ENCODE results near the gene RPL12.
A peak's percentile ranks its signal among the peaks of the same experiment; 100 is the strongest.

The RPL12 gene

DNA sequence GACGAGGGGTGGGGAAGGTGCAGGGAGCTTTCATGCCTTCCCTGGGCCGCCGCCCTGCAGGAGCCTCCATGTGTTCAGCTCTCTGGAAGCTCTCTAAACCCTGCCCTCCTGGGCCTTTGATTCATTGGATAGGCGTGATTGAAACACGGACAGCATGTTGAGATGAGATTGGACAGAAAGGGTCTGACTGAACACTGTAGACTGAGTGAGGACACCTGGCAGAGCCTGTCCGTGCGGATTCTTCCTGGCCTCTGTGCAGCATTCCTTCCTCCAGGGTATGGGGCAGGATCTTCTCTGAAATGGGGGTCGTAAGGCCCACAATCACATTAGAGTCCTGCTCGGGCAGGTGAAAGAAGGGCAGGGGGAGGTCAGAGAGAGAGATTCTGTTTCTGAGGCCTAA lies 12.8 kb downstream of the RPL12 start:
- DNase-seq (ENCODE audit: low read depth in 2 of 2) = no peak

- DNase-seq (ENCODE audit: low read depth in 2 of 2) = no peak
These were observed 13.5 kb downstream of the RPL12 start for GRCh38 chr9:127437497-127438264.

GRCh38 chr9:127430415-127430814 lies 20.8 kb downstream of the RPL12 start:
- no peak for DNase-seq (ENCODE audit: low read depth in 2 of 2)

DNA sequence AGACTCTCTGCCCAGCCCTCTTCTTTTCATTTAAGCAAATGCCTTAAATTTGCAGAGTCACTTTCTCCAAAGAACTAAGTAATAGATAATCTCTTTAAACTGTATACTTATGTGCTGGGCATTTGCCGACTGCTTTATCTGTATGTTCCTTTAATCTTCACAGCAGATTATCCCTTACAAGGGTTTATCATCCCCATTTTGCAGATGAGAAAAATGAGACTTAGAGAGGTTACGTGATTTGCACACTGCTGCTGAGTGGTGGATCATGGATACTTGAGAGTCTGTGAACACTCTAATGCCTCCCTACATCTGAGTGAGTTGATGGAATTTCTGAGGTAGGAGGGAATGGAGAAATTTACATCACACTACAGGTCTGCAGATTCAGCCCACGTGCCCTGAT lies 22.9 kb downstream of the RPL12 start:
- no peak for DNase-seq (ENCODE audit: low read depth in 2 of 2)

- no peak for DNase-seq (ENCODE audit: low read depth in 2 of 2)
These were observed 24.4 kb downstream of the RPL12 start for GRCh38 chr9:127426756-127427155.

GRCh38 chr9:127424676-127424999 lies 26.6 kb downstream of the RPL12 start:
- no peak for DNase-seq (ENCODE audit: low read depth in 2 of 2)

GRCh38 chr9:127423934-127424675 lies 27.1 kb downstream of the RPL12 start, which contains the start of gene ZNF79:
Gene ZNF79 (plus strand): TSS chr9:127424382. CDS start chr9:127424788, 406 bp downstream.
- peak; percentile 82 to 84 for DNase-seq (ENCODE audit: low read depth in 2 of 2)

DNA sequence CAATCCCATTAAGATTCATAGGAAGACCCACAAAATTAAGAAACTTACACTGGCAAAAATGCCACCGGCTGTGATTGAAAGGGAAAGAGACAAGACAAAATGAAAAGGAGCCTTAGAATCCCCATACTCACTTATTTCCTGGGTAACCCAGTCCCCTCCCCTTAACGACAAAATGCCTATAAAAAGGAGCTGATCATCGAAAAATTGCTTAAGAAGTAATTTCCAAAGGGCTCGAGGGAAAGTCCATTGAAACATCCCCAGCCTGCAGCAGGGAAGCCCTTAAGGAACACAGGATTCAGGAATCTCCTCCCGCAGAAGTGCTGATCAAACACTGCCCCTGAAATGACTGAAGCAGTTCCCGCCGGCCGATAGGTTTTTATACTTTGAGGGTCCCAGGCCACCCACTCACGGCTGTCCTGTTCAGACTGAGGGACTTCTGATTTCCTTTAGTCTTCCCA lies 27.7 kb downstream of the RPL12 start:
- no peak for DNase-seq (ENCODE audit: low read depth in 2 of 2)

DNA sequence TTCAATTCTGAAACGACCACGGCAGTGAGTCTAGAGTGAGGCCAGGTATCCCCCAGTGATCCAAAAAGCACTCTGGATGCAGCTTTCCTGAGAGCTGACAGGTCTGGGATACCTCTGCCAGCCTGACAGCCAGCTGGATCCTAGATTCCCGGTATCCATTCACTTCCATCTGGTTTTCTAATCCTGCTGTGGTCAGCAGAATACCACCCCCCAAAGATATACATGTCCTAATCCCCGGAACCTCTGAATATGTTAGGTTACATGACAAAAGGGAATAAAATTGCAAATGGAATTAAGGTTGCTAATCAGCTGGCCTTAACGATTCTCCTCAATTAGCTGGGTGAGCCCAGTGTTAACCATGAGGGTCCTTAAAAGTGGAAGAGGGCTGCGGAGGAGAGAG lies 28.4 kb downstream of the RPL12 start:
- no peak for DNase-seq (ENCODE audit: low read depth in 2 of 2)

DNA sequence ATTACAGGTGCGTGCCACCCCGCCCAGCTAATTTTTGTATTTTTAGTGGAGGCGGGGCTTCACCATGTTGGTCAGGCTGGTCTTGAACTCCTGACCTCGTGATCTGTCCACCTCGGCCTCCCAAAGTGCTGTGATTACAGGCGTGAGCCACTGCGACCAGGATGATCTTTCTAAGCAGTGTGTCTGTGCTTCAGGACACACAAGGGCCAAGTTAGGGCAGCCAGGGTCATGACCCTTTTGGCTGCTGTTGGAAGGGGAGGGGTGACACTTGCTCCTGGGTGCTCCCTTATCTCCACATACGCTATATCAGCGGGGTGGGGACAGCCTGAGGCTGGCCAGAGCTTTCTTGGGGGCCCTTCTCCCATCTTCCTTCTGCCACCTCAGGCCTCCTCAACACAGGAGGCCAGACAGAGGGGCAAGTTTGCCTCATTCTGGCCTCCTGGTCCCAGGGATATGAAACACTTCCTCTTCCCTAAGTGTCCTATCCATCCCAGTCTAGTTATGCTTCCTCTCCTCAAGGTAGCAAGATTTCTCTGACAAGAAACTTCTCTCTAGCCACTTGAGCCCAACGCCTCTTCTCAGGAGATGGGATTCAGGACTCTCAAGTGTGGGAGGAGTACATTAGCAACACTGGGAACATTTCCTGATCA lies 28.9 kb downstream of the RPL12 start:
- no peak for DNase-seq (ENCODE audit: low read depth in 2 of 2)

DNA sequence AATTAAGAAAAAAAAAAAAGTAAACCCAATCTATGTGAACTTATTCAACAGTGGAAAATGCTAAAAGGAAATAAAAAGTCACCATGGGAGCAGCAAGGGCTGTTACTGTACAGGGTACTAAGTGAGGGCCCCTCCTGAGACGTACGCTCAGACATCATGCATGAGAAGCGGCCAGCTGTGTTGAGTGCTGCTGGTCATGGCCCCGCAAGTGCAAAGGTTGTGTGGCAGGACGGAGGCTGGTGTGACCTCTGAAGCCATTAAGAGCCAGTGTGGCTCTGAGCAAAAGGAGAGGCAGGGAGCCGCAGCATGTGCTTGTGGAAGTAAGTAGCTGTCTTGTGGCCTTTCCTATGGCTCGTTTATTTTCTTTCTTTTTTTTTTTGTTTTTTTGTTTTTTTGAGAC lies 30.1 kb downstream of the RPL12 start:
- no peak for DNase-seq (ENCODE audit: low read depth in 2 of 2)

GRCh38 chr9:127419348-127419747 lies 31.9 kb downstream of the RPL12 start:
- no peak for DNase-seq (ENCODE audit: low read depth in 2 of 2)

DNA sequence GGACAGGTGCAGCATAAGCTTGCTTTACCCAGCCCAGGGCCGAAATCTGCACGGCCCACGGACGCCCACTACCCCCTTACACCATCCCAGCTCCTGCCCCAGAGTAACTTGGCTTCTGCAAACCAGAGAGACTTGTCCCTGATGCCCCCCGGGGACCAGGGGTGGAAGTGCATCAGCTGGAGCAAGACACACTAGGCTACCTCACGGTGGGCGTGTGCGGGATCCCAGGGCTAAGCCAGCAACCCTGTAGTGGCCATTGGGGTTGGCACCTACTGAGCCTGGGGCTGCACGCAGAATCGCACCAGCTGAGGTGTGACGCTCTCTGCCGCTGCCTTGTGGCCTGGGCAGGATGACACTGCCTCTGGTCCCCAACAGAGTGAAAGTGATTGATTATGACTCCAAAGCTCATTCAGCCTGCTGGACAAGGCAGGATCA lies 33.2 kb downstream of the RPL12 start:
- DNase-seq (ENCODE audit: low read depth in 2 of 2) = no peak

DNA sequence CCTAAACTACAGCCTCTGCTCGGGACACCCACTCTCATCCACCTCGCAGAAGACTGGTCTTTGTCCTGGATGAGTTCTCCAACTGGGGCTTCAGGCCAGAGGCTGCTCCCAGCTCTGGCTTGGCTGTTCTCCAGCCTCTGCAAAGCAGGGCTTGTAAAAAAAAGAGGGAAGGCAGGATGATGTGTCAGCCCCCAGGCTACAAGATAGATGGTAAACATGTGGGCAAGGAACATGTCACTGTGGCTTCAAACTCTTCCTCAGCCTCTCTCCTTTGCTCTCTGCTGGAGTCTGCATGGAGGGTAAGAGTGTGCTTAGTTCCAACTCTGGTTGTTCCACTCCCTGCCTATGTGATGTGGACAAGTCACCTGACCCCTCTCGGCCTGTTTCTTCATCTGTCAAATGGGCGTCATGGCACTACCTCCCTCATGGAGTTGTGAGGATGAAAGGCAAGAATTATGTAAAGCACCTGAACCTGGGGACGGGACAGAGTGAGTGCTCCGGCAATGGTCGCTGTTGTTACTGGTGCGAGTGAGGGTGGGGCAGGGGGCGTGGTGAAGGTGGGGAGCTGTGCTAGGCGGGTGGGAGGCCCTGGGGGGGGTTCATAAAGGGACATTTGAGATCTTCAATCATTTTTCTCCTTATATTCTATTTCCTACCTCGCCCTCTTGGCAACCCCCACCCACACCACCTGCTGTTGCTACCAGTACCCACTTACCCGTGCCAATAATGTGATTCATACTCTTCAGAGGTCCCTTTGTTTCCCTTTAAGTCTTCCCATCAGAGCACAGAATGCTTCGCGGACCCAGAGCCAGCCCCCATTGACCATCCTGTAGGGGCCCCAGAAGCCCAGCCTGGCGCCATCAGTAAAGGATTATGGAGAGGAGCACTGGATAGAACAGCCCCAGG lies 33.8 kb downstream of the RPL12 start:
- DNase-seq (ENCODE audit: low read depth in 2 of 2) = no peak

DNA sequence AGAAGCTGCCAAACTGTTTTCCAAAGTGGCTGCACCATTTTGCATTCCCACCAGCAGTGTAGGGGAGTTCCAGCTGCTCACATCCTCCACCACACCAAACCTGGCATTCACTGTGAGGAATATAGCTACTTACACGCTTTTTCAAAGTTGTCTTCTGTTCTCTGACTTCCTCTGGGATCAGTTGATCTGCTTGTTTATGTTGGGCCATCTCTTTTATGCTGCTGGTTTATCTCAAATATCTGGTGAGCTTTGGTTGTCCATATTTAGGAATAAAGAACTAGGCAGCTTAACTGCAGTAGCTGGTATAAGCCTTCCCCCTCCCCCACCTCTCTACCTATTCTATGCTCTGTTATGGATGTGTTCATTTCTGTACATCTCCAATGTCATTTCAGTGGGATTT lies 35.5 kb downstream of the RPL12 start:
- no peak for DNase-seq (ENCODE audit: low read depth in 2 of 2)

DNA sequence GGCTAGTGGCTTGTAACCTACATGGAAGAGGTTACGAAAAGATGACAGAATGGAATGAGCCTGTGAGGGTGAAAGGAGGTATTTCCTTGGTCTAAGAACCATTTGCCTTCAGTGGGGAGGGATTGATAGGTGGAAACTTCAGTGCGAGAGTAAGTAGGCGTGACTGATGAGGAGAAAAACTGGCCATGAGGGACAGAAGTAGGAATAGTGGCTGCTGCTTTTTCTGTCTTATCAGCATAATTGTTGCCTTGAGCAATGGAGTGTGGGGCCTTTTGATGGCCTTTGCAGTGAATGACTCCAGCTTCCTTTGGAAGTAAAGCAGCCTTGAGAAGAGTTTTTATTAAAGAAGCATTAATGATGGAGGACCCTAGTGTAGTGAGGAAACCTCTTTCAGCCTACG lies 36.1 kb downstream of the RPL12 start:
- no peak for DNase-seq (ENCODE audit: low read depth in 2 of 2)

- no peak for DNase-seq (ENCODE audit: low read depth in 2 of 2)
These were observed 40.1 kb downstream of the RPL12 start for GRCh38 chr9:127411122-127411521.

GRCh38 chr9:127407492-127407843 lies 43.7 kb downstream of the RPL12 start:
- DNase-seq (ENCODE audit: low read depth in 2 of 2) = no peak

DNA sequence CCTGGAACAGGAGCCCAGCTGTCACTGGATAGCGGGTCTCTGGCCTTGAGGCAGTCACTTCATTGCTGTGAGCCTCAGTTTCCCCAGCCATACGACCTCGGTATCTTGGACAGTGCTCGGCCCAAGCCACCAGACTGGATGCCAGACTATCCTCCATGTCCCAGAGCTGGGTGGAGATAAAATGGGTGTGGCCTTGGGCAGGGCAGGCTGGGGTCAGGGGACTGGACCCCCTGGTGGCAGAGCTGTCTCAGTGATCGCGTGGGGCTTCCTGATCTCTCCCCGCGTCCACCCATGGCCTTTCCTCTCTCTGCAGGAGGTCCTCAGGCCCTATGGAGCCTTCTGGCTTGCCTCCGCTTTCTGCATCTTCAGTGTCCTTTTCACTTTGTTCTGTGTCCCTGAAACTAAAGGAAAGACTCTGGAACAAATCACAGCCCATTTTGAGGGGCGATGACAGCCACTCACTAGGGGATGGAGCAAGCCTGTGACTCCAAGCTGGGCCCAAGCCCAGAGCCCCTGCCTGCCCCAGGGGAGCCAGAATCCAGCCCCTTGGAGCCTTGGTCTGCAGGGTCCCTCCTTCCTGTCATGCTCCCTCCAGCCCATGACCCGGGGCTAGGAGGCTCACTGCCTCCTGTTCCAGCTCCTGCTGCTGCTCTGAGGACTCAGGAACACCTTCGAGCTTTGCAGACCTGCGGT lies 44.3 kb downstream of the RPL12 start:
- no peak for DNase-seq (ENCODE audit: low read depth in 2 of 2)

DNA sequence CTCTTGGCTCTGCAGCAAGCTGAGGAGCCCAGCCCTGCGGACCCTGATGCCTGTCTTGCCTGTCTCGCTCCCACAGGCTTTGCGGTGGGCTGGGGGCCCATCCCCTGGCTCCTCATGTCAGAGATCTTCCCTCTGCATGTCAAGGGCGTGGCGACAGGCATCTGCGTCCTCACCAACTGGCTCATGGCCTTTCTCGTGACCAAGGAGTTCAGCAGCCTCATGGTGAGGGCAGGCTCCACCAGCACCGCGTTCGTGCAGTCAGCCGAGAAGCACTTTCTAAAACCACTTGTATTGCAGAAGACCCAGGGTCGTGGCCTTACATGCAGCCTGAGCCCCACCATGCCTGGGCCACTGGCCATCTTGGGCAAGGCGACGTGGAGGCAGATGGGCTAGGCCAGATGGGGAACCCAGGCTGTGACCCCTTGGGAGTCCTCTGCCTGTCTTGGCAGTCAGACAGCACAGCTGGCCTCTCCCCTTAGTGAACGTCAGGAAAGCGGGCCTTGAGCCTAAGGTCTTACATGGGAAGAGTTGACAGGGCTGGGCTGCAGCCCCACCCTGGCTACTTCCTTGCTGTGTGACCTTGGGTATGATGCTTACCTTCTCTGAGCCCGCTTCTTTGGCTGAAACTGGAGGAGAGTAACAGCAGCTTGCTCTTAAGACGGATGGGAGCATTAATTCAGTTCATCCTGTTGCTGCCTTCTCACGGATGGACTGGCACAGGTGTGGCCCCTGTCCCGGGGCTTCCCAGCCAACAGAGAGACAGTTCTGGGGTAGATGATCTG lies 45.7 kb downstream of the RPL12 start:
- no peak for DNase-seq (ENCODE audit: low read depth in 2 of 2)
